ENCODE data around the gene PLEKHG2.

PLEKHG2 gene

GRCh38 chr19:39405958-39406655 lies 6.4 kb upstream of the PLEKHG2 start:
- no peak for DNase-seq (ENCODE audit: low read depth)

GRCh38 chr19:39406656-39407409 lies 5.6 kb upstream of the PLEKHG2 start, which contains the start of gene ZFP36:
TSS of gene ZFP36 (plus strand) at chr19:39406847. CDS start at chr19:39406905, 58 bp downstream.
- DNase-seq (ENCODE audit: low read depth), result peak; percentile 84

- DNase-seq (ENCODE audit: low read depth), result no peak
Observed at GRCh38 chr19:39407410-39407659, 5.1 kb upstream of the PLEKHG2 start.

- DNase-seq (ENCODE audit: low read depth), result no peak
Observed at GRCh38 chr19:39407660-39408391, 4.6 kb upstream of the PLEKHG2 start.

GRCh38 chr19:39408392-39409207 lies 3.9 kb upstream of the PLEKHG2 start:
- no peak for DNase-seq (ENCODE audit: low read depth)

- no peak for DNase-seq (ENCODE audit: low read depth)
Observed at GRCh38 chr19:39409208-39410016, 3.1 kb upstream of the PLEKHG2 start.

GRCh38 chr19:39410017-39410830 lies 2.2 kb upstream of the PLEKHG2 start:
- no peak for DNase-seq (ENCODE audit: low read depth)

- no peak for DNase-seq (ENCODE audit: low read depth)
Observed at GRCh38 chr19:39410831-39411080, 1.7 kb upstream of the PLEKHG2 start.

GRCh38 chr19:39411081-39411831 lies 1.2 kb upstream of the PLEKHG2 start:
- DNase-seq (ENCODE audit: low read depth), result no peak

GRCh38 chr19:39411832-39412099 lies 703 bp upstream of the PLEKHG2 start:
- peak; percentile 92 for DNase-seq (ENCODE audit: low read depth)

GRCh38 chr19:39412867-39413271 lies 400 bp downstream of the PLEKHG2 start:
- DNase-seq (ENCODE audit: low read depth), result no peak

- DNase-seq (ENCODE audit: low read depth), result no peak
Observed at GRCh38 chr19:39413272-39413910, 922 bp downstream of the PLEKHG2 start.

GRCh38 chr19:39413911-39414608 lies 1.6 kb downstream of the PLEKHG2 start:
- DNase-seq (ENCODE audit: low read depth), result no peak

GRCh38 chr19:39415111-39416046 lies 2.9 kb downstream of the PLEKHG2 start:
- DNase-seq (ENCODE audit: low read depth), result no peak

GRCh38 chr19:39416152-39417120 lies 4.0 kb downstream of the PLEKHG2 start:
- DNase-seq (ENCODE audit: low read depth), result no peak

GRCh38 chr19:39417463-39418181 lies 5.2 kb downstream of the PLEKHG2 start:
- no peak for DNase-seq (ENCODE audit: low read depth)

All from fibroblast of the conjunctiva (primary cell).